HG03432 (cell line): Measurements from ENCODE around the gene SPEM3.

Source experiments
- ATAC-seq: cut with Tn5 transposase; IDR thresholded peaks from one replicate; pipeline ENCODE4 v1.9.1; 2021; ENCODE audit warnings: mild to moderate bottlenecking, moderate library complexity; ENCODE audit not compliant: unreplicated experiment

SPEM3 gene

DNA sequence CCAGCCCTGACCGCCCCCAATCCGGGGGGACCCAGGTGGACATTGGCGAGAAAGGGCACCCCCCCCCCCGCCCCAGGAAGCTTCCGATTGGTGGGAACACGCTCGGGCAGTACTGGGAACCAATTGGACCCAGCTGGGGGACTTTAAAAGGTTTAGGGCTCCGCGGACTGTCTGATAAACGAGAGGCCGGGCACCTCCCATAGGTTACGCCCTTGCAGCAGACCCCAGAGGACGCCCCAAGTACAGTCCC, 25.0 kb upstream of the SPEM3 start:
- no peak for ATAC-seq

DNA sequence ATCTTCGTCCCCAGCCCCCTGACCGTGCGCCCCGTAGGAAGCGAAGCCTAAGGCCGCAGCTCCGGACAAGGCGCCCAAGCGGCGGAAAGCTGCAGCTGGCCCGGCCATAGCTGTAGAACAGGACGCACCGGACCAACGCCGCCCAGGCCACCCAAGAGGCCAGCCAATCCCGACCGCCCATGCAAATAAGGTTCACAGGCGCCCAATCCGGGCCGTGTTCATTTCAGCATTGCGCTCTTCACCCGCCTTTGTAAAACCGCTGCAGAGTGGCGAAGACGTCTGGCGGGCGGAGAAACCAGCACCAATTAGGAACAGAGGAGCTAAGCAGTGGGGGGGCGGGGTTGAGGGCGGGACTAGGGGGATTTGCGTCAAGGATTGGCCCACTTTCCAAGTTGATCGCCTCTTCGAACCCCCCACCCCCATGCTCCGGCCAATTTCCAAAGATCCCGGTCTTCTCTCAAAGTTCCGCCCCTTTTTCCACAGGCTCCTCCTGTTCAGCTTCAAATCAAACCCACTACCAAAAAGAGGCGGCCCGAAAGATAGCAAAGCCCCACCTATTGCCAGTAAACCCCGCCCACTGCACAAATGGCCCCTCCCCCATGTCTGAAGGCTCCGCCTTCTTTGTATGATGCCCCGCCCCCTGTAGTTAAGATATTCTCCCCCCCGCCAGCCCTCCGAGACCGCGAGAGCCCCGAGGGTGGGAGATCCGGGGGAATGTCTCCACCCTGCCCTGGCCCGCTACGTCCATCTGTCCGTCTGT, 24.5 kb upstream of the SPEM3 start, which contains the start of gene TMEM256:
TMEM256 (minus strand) TSS at position 121 of the 760 bp plus-strand sequence; CDS start at position 108, 13 bp downstream.
- peak; percentile 81 for ATAC-seq

DNA sequence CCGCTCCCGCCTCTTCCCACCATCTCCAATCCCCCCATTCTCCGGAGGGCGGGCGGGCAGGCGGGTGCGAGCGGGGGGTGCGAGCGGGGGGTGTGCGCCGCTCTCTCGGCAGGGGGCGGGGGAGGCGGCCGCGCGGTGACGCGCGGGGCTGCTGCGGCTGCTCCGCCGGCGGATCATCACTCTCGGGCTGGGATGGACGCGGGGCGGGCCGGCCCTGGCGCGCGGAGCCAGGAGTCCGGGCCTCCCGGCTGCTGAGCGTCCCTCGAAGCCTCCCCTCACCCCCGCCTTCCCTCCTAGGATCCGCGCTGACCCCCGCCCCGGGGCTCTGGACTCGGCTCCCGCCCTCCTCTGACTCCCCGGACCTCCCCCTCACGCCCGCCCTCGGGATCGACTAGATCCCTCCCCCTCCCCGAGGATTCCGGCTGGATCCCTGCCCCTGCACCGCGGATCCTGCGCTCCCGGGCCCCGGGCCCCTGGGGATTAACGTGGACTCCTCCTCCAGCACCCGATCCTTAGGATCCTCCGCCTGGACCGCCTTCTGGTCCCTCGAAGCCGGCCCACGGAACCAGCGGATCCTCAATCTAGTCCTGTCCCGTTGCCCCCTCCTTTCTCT, 23.8 kb upstream of the SPEM3 start:
- ATAC-seq = peak; percentile 24

DNA sequence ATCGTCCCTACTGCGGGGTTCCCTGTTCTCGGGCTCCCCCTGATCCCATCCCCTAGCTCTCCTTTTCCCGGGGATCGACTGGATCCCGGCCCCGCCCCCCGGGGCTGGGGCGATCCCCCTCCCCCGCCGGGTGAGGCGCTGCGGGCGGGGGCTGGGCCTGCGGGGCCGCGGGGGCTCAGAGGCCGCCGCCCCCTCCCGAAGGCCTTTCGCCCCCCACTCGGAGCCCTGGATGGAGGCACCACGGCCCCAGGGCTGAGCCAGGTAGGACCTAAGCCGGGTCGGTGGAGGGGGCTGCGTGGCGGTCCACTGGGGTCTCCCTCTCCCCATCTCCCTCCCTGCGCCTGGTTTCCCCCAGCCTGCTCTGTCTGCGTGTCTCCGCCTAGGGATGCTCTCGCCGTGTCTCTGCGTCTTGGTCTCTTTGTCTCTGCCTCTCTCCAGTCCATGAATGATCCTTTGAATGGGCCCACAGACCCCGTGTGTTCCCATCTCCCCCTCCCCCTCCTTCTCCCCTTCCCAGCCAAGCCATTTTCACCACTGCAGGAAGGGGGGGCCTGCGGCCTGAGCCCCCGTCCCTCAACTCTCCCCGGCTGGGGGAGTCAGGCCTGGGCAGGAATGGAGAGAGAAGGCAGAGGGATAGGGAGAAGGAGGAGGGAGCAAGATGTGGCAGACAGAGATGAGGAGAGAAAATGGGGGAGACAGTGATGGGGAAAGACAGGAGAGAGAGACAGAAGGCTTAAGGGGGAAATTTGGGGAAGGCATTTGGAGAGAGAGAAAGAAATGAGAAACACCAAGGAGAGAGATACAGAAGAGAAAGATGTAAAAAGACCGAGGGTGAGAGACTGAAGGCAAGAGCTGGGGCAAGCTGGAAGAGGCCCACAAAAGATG, 23.1 kb upstream of the SPEM3 start:
- no peak for ATAC-seq

DNA sequence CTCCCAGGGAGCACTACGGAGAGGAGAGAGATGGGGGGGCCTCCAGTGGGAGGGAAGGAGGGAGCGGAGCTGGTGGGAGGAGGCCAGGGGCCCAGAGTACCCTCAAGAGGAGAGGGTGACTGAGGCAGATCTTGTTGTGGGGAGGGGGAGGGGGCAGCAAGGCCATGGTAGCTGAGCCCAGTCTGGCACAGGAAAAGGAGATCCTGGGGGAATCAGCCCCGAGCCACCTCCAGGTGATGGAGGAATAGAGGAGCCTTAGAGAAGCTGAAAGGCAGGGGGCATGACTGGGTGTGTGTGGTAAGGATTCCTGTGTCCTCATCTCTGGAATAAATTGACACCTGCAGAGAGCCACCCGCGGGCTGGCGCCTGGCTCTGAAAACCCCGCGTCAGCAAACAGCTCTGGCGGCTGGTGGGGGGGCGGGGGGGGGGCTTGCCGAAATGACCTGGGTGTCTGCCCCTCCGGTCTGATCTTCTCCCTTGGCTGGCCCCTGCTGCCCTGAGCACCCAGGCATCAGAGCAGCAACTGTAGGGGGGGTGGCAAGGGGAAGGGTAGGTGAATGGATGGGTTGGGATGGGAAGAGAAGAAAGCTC, 22.3 kb upstream of the SPEM3 start:
- no peak for ATAC-seq

DNA sequence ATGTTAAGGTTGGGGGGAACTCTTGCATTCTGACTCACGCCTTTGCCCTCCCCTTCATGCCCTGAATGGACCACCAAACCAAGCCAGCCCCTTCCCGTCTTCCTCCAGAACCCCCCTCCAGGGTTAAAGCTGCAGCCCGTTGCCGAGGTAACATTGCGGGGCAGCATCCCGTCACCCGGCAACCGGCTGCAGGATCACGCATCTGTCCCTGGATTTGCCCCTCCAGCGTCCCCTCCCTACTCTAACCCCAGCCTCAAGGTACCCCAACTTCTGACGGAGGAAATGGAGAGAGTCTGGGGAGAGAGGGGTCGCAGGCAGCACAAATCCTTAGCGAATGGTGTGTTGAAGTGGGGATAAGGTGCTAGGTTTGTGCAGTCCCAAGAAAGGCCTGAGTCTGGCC, 21.6 kb upstream of the SPEM3 start:
- ATAC-seq = no peak

DNA sequence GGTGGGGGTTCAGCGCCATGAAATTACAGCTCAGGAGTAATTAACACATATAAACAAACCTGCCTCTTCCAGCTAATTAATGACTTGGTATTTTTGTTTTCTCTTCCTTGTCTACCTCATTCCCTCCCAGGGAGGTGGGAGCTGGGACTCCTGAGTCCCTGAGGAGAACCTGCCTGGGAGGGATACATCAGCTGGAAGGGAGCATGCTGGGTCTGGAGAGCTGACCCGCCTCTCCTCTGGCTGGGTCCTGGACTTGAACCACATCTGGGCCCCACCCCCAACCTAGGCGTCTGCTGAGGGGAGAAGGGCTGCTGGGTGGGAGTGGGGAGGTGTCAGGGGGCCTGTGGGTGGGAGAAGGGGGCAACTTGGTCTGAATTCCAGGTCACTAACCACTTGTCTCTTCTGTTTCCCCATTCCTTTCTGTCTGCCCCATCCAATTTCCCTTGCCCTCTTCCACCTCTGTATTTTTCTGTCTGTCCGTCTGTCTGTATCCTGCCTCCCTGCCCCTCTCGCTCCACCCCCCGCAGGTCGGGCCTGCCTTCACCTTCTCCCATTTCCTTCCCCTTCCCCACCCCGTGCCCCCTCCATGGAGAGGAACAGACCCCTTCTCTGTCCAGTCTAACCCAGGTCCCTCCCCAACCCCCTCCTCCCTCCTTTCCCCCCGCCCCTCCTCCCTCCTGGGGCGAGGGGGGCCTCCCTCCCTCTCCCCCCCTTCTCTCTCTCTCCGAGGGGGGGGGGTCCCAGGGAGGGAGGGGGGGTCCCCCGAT, 21.0 kb upstream of the SPEM3 start, which contains the start of gene NLGN2:
NLGN2 (plus strand) TSS at position 361 of the 767 bp plus-strand sequence. CDS start 411 bp downstream, outside the sequence.
- no peak for ATAC-seq

DNA sequence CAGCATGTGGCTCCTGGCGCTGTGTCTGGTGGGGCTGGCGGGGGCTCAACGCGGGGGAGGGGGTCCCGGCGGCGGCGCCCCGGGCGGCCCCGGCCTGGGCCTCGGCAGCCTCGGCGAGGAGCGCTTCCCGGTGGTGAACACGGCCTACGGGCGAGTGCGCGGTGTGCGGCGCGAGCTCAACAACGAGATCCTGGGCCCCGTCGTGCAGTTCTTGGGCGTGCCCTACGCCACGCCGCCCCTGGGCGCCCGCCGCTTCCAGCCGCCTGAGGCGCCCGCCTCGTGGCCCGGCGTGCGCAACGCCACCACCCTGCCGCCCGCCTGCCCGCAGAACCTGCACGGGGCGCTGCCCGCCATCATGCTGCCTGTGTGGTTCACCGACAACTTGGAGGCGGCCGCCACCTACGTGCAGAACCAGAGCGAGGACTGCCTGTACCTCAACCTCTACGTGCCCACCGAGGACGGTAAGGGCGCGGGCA, 20.4 kb upstream of the SPEM3 start:
- no peak for ATAC-seq

DNA sequence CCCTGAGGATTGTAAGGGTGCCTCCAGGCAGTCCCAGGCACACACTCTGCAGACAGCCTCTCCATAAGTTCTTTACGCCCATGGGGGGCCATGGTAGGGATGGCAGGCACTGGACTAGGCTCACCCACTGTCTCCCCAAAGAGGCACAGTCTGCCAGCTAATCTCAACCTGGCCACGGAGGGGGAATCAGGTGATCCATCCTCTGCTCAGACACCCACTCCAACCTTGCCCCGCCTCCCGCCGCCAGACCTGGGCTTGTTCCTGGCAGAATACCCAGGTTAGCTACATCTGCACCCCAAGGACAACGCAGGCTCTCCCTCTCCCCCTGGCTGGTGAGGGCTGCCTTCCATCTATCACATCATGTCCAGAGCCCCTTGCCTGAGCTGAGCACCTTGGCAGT, 19.8 kb upstream of the SPEM3 start:
- ATAC-seq = no peak

DNA sequence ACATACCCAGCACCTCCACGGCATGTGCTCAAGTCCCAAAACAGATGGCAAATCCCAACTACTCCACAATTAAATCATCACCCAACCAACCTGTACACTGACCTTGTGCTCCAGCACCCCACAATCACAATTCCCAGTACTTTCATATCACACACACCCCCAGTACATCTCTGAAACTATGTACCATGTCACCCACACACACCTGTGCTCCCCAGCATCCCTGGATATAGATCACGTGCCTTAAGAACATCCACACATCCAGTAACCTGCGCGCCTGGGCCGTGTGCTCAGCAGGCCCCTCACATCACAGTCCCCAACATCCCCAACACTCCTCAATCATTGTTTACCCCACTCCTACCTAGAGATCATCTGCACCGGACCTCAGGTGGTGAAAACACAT, 18.9 kb upstream of the SPEM3 start:
- no peak for ATAC-seq

DNA sequence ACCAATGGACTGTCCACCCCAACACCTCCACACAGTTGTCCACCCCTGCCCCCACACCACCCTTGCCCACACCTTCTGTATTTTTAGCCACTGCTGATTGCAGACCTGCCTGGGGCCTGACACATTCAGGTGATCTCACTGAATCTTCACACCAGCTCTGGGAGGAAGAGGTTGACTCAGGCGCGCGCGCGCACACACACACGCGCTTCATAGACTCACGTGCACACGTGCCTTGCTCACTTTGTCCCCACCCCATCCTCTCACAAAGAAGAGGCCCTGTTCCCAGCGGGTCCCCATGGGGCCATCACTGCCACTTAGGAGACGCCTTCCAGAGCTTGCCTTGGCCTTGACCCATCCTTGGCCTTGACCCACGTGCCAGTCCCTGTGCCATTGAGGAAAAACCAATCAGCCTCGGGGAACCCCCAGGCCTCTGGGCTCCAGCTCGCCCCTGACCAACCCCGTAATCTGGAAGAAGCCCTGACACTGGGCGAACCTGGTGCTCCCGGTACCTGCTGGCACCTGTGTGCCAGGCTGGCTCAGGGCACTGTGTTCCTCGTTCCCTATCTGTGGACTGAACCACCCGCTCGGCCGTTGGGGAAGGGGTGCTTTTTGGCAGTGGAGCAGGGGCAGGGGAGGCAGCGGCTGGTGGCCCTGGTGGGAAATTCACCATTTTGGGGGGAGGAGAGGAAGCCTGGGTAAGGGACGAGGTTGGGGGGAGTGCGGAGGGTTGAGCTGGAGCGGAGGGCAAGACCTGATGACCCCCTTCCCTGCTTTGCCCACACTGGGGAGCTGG, 17.8 kb upstream of the SPEM3 start:
- ATAC-seq = no peak

DNA sequence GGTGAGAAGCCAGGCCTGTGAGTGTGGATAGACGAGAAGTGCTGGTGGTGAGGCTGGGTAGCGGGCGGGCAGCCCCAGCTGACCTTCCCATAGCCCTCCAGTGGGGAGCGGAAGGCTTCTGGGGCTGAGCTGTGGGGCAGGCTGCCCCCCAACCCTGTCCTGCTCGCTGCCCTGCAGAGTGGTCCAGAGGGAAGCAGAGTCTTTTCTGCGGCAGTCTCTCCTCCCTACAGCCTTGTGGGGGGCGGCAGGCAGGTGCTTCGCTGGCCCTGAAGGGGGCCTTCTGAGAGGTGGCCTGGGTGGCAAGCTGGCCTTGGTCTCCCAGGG, 17.3 kb upstream of the SPEM3 start:
- no peak for ATAC-seq

DNA sequence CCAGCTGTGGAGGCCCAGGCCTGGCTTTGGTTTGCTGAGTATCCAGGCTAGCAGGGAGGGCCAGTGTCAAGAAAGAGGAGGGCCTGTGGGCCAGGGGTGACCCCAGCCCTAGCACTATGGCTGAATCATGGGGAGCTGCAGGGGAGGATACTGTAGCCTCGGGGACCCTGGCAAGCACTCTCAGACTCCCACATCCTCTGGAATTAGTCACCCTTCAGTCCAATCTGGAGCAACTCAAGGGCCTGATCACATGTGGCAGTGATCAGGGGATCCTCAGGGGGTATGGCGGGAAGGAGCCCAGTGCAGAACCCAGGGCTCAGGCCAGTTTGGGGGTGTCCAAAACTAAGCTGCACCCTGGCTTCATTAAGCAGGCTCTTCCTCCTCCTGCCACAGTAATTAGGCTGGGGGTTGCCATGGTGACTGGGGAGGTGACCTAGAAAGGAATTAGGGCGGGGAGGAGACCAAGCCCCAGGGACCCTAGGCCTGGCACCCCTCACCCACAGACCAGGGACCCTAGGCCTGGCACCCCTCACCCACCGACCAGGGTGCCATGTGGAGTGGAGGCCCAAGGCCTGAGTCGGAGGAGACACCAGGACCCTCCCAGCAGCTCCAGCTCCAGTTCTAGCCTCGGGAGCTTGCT, 15.2 kb upstream of the SPEM3 start:
- ATAC-seq = no peak

DNA sequence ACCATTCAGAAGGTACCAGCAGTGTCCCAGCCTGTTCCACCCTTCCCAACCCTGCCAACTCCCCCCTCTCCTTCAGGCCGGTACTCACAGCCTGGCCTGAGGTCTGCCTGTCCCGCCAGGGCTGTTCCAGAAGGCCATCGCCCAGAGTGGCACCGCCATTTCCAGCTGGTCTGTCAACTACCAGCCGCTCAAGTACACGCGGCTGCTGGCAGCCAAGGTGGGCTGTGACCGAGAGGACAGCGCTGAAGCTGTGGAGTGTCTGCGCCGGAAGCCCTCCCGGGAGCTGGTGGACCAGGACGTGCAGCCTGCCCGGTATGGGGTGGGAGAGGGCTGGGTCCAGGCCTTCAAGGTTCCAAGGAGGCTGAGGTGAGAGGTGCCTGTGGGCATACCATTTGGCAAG, 13.8 kb upstream of the SPEM3 start:
- no peak for ATAC-seq

DNA sequence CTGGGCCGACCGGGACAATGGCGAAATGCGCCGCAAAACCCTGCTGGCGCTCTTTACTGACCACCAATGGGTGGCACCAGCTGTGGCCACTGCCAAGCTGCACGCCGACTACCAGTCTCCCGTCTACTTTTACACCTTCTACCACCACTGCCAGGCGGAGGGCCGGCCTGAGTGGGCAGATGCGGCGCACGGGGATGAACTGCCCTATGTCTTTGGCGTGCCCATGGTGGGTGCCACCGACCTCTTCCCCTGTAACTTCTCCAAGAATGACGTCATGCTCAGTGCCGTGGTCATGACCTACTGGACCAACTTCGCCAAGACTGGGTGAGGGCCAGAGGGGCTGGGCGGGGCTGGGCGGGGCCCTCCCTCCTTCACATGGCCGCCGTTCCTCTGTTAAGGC, 12.9 kb upstream of the SPEM3 start:
- ATAC-seq = no peak

DNA sequence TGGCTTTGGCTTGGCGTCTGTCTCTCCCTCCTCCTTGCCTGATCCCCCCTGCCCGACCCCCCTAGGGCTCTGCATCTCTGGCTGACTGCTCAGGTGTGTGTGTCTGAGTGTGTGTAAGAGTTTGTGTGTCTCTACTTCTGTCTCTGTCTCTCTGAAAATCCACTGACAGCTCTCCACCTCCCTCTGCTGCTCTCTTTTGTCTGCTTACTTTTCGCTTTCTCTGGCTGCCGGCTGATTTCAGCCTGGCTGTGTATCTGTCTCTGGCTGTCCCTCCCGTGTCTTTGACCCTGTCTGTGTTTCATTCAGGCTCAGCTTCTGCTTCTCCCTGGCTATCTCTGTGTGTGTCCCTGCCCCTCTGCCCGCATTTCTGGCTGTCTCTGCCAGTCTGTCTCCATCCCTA, 12.3 kb upstream of the SPEM3 start:
- ATAC-seq = no peak

DNA sequence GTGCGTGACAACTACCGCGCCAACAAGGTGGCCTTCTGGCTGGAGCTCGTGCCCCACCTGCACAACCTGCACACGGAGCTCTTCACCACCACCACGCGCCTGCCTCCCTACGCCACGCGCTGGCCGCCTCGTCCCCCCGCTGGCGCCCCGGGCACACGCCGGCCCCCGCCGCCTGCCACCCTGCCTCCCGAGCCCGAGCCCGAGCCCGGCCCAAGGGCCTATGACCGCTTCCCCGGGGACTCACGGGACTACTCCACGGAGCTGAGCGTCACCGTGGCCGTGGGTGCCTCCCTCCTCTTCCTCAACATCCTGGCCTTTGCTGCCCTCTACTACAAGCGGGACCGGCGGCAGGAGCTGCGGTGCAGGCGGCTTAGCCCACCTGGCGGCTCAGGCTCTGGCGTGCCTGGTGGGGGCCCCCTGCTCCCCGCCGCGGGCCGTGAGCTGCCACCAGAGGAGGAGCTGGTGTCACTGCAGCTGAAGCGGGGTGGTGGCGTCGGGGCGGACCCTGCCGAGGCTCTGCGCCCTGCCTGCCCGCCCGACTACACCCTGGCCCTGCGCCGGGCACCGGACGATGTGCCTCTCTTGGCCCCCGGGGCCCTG, 11.5 kb upstream of the SPEM3 start:
- ATAC-seq = no peak

DNA sequence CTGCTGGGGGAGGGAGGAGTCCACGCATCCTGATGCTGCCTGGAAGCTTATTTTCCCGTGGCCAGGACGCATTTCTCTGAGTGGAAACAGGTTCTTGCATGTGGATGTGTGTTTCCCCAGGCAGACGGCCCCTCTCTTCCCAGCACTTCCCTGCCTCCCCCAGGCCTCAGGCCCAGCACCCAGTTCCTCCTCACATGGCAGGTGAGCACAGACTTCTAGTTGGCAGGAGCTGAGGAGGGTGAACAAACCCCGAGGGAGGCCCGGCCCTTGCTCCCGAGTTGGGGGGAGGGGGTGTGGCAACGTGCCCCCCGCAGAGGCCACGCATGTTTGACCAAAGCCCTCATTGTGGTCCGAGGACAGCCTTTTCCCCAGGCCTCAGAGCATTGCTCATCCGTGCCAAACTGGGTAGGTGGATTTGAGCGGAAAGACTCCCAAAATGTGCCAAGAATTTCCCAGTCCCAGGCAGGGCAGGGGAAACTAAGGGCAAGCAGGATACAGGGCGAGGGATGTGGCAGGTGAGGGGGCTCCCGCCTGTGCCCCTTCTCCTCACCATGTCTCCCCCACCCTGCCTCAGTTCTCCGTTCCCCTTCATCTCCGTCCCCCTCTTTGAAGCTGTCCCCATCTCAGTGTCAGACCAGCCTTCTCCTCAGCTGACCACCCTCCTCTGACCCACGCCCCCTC, 10.0 kb upstream of the SPEM3 start:
- no peak for ATAC-seq
